Hepatic stellate cell (primary cell): ENCODE results near the gene MAST3.

ENCODE experiments used
- DNase-seq: peaks from one replicate; pipeline ENCODE4 v3.0.0; 2011; ENCODE audit warnings: low spot score

MAST3 gene

DNA sequence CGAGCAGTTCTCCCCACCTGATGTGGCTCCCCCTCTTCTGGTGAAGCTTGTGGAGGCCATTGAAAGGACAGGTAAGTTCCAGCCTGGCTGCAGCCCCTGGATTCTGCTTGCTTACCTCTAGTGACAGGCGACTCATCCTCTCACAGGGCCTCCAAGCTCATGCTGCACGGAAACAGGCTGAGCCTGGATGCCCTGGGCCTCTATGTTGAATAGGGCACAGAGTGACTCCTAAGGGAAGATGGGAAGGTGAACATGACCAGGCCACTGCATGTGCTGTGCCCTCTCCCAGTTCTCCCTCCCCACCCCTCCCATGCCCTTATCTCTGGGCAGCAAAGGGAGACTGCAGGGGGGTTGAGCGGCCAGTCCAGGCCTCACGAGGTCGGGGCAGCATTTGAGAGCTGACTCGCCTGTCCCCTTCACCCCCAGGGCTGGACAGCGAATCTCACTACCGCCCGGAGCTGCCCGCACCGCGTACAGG lies 63.0 kb downstream of the MAST3 start:
- DNase-seq = no peak

- DNase-seq = peak; percentile 90
Observed at GRCh38 chr19:18160971-18161635, 63.5 kb downstream of the MAST3 start.

GRCh38 chr19:18161636-18162002 lies 64.0 kb downstream of the MAST3 start:
- DNase-seq = no peak

DNA sequence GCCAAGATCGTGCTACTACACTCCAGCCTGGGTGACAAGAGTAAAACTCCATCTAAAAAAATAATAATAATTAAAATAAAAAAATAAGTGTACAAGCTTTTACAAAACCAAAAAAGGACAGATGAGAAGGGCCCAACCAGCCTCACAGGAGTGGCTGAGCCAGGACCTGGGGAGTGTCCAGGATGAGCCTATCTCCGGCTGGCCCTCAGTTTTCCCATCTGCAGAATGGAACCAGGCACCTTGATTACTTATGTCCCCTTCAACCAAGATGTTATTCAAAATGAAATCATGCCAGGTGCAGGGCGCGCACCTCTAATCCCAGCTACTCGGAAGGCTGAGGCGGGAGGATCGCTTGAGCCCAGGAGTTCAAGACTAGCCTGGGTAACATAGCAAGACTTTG lies 66.5 kb downstream of the MAST3 start:
- DNase-seq = no peak

- no peak for DNase-seq
Observed at GRCh38 chr19:18165794-18166544, 68.4 kb downstream of the MAST3 start.

- DNase-seq = no peak
Observed at GRCh38 chr19:18167011-18167410, 69.4 kb downstream of the MAST3 start.

GRCh38 chr19:18167975-18168645 lies 70.5 kb downstream of the MAST3 start:
- peak; percentile 86 for DNase-seq

- no peak for DNase-seq
Observed at GRCh38 chr19:18168673-18169381, 71.2 kb downstream of the MAST3 start.

GRCh38 chr19:18170714-18171255 lies 73.2 kb downstream of the MAST3 start:
- no peak for DNase-seq

- DNase-seq = no peak
Observed at GRCh38 chr19:18171605-18172327, 74.2 kb downstream of the MAST3 start.

- DNase-seq = no peak
Observed at GRCh38 chr19:18172331-18173053, 74.9 kb downstream of the MAST3 start.

- peak; percentile 89 for DNase-seq
Observed at GRCh38 chr19:18173054-18173571, 75.5 kb downstream of the MAST3 start.

- DNase-seq = peak; percentile 84
Observed at GRCh38 chr19:18173572-18174288, 76.2 kb downstream of the MAST3 start, which contains the start of gene IFI30. TSS of gene IFI30 (plus strand) at chr19:18173813. CDS start at chr19:18173842, 29 bp downstream.

- DNase-seq = no peak
Observed at GRCh38 chr19:18174983-18175382, 77.4 kb downstream of the MAST3 start.

- no peak for DNase-seq
Observed at GRCh38 chr19:18176367-18177310, 79.1 kb downstream of the MAST3 start.

GRCh38 chr19:18179957-18180356 lies 82.4 kb downstream of the MAST3 start:
- no peak for DNase-seq

DNA sequence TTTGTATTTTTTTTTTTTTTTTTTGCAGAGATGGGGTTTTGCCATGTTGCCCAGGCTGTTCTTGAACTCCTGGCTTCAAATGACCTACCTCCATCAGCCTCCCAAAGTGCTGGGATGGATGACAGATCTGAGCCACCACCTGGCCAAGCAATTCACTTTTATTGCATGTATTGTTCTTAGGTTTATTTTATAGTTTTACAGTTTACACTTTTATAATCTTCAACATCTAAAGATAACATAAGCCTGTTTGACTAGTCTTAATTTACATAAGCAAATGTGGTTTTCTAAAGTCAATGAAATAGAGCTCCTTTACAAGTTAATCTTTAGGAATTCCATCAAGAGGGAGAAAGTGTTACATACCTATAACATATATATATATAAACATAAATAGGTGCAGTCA lies 86.0 kb downstream of the MAST3 start:
- no peak for DNase-seq

- no peak for DNase-seq
Observed at GRCh38 chr19:18185538-18185937, 88.0 kb downstream of the MAST3 start.

- DNase-seq = no peak
Observed at GRCh38 chr19:18190278-18190677, 92.7 kb downstream of the MAST3 start.
